Right lobe of liver (tissue), 4 donors: Measurements from ENCODE around the gene PRICKLE3.

Source experiments
- POLR2A ChIP-seq: fragments of 450-650 bp; IDR thresholded peaks from one replicate; pipeline ENCODE4 v1.6.1; 2017; ENCODE audit warnings: antibody characterized with exemption, mild to moderate bottlenecking
- TF ChIP-seq, protein P1 (sequence below), 4 donors: fragments of 200-600 bp in 3 of 4; fragments of 450-650 bp in 1 of 4; IDR thresholded peaks; one replicate each; pipeline versions ENCODE4 v1.5.1 to v1.8.0; 2016 to 2022; ENCODE audit warnings: antibody characterized with exemption in 4 of 4, mild to moderate bottlenecking in 2 of 4
- donor health status: DM: no; HTN: no; CAD: no.
- donor health status: DM: no; HTN: no; CAD: no.
- donor health status: DM: no; HTN: yes; CAD: no.

DNA sequence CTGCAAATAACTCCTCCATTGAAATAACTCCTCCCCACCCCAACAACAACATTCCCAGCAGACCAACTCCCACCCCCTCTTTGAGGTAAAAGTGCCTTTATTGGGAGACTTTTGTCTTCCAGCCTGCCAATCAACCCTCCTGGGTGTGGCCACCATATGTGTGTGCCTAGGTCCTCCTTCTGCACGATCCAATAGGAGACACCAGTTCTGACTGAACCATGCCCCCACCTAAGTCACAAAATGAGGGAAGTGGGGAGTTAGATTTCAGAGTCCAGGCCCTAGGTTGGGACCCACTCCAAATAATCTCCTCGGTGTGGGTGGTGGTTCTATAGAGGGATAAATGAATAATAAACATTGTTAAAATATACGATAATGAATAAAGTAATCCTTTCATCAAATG, 11.4 kb downstream of the PRICKLE3 start:
- TF ChIP-seq, protein P1, sequence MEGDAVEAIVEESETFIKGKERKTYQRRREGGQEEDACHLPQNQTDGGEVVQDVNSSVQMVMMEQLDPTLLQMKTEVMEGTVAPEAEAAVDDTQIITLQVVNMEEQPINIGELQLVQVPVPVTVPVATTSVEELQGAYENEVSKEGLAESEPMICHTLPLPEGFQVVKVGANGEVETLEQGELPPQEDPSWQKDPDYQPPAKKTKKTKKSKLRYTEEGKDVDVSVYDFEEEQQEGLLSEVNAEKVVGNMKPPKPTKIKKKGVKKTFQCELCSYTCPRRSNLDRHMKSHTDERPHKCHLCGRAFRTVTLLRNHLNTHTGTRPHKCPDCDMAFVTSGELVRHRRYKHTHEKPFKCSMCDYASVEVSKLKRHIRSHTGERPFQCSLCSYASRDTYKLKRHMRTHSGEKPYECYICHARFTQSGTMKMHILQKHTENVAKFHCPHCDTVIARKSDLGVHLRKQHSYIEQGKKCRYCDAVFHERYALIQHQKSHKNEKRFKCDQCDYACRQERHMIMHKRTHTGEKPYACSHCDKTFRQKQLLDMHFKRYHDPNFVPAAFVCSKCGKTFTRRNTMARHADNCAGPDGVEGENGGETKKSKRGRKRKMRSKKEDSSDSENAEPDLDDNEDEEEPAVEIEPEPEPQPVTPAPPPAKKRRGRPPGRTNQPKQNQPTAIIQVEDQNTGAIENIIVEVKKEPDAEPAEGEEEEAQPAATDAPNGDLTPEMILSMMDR (IDR thresholded peaks at IDR 0.05) = no peak
- TF ChIP-seq POLR2A = no peak
